Loucy (cell line): ENCODE measurements around the gene IGFALS.

ENCODE experiments used
- EZH2phosphoT487 ChIP-seq: fragments of 200-600 bp; IDR thresholded peaks from 2 replicates; pipeline ENCODE4 v1.6.1; 2018; ENCODE audit warnings: antibody characterized with exemption, mild to moderate bottlenecking, moderate library complexity, borderline replicate concordance
- TF ChIP-seq, protein P1 (sequence below): fragments of 200-600 bp; sonication (generic); conservative IDR thresholded peaks from 2 replicates; pipeline ENCODE4 v1.5.1; 2014; ENCODE audit warnings: mild to moderate bottlenecking, antibody characterized with exemption, low read length

DNA sequence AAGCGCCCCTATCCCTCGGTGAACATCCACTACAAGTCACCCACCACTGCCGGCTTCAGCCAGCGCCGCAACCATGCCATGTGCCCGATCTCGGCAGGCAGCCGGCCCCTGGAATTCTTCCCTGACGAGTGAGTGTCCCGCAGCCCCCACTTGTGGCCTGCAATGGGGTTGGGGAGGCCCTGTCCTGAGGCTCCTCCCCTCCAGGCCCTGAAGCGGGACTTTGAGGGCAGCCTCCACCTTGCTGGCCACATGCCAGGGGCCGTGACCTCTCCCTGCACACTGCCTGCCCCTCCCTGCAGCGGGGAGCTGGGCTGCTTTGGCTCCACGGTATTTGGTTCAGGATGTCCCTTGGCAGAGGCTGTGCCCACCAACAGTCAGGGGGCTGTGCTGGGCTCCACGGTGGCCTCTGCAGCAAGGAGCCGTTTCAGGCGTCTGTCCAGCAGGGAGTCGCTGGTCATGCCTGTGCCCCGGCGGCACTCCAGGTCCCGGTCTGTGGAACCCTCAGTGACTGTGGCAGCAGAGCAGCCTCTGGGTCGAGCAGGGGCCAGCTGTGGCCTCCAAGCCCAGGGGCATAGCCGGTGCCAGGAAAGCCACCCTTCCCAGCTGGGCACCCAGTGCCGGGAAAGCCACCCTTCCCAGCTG is 30.5 kb downstream of the IGFALS start:
- TF ChIP-seq, protein P1, sequence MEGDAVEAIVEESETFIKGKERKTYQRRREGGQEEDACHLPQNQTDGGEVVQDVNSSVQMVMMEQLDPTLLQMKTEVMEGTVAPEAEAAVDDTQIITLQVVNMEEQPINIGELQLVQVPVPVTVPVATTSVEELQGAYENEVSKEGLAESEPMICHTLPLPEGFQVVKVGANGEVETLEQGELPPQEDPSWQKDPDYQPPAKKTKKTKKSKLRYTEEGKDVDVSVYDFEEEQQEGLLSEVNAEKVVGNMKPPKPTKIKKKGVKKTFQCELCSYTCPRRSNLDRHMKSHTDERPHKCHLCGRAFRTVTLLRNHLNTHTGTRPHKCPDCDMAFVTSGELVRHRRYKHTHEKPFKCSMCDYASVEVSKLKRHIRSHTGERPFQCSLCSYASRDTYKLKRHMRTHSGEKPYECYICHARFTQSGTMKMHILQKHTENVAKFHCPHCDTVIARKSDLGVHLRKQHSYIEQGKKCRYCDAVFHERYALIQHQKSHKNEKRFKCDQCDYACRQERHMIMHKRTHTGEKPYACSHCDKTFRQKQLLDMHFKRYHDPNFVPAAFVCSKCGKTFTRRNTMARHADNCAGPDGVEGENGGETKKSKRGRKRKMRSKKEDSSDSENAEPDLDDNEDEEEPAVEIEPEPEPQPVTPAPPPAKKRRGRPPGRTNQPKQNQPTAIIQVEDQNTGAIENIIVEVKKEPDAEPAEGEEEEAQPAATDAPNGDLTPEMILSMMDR: no peak
- no peak for TF ChIP-seq EZH2phosphoT487
